OCI-LY3 (cell line): ENCODE data around the gene AMMECR1.

Experiments
- CTCF ChIP-seq: fragments of 200-600, 300-600 bp; sonication (generic); IDR thresholded peaks from 2 replicates; pipeline ENCODE4 v1.5.1; 2014; ENCODE audit warnings: antibody characterized with exemption, low read length, low read depth
- EZH2phosphoT487 ChIP-seq: fragments of 200-600 bp; shearing (Covaris generic); IDR thresholded peaks from 2 replicates; pipeline ENCODE4 v1.6.1; 2018; ENCODE audit warnings: antibody characterized with exemption, mixed run types, low read depth

GRCh38 chrX:110175696-110176095, 142.2 kb downstream of the AMMECR1 start:
- no peak for TF ChIP-seq CTCF
- TF ChIP-seq EZH2phosphoT487 = no peak
